ENCODE results near the gene GALM. TPM values are rescaled to one million over a fixed set of nuclear protein-coding genes. Genes with fewer than 3 reads are reported as not detected.
"Not testable (repeated sequence)": the region's sequence is repeated elsewhere in the genome, so short reads cannot be mapped to it uniquely, and the experiment has no call there.

GALM gene
- total RNA-seq, 5 donors from 2014 or later (not counting 1 experiment from before 2014, with no cell fraction given), result 14.3 to 29.4 (median 17.3) TPM

DNA sequence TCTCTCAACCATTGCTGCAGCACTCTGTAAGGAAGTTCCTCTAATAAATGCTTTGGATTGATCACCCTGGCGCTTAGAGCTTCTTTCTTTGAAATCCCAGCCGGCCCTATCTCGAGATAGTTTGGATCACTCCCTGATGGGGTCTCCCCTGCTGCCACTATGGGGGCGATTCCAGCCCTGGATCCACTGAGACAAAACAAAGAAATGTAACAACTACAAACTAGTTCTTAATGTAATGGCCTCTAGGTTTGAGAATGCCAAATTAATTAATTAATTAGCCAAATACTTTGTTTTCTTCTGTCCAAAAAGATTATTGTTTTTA, 70.0 kb downstream of the GALM start:
- Histone ChIP-seq H3K36me3 (ENCODE audit: control insufficient read depth in 2 of 2, extremely low read depth in 1 of 2, insufficient read depth in 1 of 2, low read length in 1 of 2) (peaks cover 8 to 45% of the 10 kb centered on the region in 2 donors), H3K4me3 (ENCODE audit: control insufficient read depth in 1 of 2, extremely low read depth in 1 of 2, low read length in 1 of 2) (no peak overlapping the region), H3K27me3 (replicated peaks in 1 of 2; ENCODE audit: control insufficient read depth in 2 of 2, extremely low read depth in 1 of 2, insufficient read depth in 2 of 2, low read length in 1 of 2) (no peaks in the 10 kb centered on the region), H3K4me1 (ENCODE audit: control insufficient read depth in 1 of 2, extremely low read depth in 1 of 2, insufficient read depth in 2 of 2, low read length in 2 of 2) (peaks cover 0 to 6% of the 10 kb centered on the region in 2 experiments), H3K27ac (ENCODE audit: low read length) (no peak overlapping the region), H3K9me3 (no peaks in the 10 kb centered on the region)
- CTCF ChIA-PET, result interaction anchor here (0.7 kb wide), 2 partner anchors 67 to 250 kb away, joined by 3 to 4 read pairs; no protein-coding TSS in a partner anchor
- Mint-ChIP-seq H3K4me3 (no peak overlapping the region), H3K27me3 (no peaks in the 10 kb centered on the region), H3K9me3 (no peaks in the 10 kb centered on the region), H3K4me1 (peaks cover 12 to 22% (median 19%) of the 10 kb centered on the region in 3 donors), H3K27ac (peak overlapping the region; percentile 36 to 52), H3K36me3 (peaks cover 45% of the 10 kb centered on the region)
- DNase-seq (no peak), ATAC-seq (replicated peaks in 1 of 4) (peak in 1 of 4 experiments; percentile 12)
- POLR2A ChIA-PET, result interaction anchor here in 1 of 2 donors (0.6 to 1.2 kb wide), 3 partner anchors 14 to 182 kb away, joined by 3 to 5 read pairs (median 4); no protein-coding TSS in a partner anchor
- 50% methylated on average over 2 of the region's 4 CpGs for WGBS (ENCODE audit: insufficient coverage)

DNA sequence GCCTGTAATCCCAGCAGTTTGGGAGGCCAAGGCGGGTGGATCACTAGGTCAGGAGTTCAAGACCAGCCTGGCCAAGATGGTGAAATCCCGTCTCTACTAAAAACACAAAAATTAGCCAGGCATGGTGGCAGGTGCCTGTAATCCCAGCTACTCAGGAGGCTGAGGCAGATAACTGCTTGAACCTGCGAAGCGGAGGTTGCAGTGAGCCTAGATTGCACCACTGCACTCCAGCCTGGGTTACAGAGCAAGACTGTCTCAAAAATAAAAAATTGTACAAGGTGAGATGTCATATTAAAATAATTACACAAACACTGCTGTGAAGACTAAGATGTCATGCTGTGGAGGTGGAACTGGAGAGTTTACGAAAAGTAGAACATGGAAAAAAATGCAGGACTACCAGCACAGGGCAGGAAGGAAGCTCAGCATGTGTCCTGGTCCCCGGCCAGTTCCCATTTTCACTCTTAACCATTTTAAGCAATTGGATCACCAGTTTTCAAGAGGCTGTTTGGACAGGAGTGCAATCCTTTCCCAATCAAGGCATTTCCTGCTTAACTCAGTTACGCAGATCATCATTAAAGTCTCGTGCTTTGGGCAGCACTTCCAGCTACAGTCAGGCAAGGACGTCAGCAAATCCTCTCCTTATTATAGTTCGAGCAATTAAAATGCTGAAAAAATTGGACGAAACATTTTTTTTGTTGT, 71.2 kb downstream of the GALM start:
- not testable (repeated sequence) for H3K4me3 ChIP-seq (ENCODE audit: control insufficient read depth in 1 of 2, extremely low read depth in 1 of 2, low read length in 1 of 2); H3K9me3 ChIP-seq; H3K9me3 Mint-ChIP-seq; H3K27ac ChIP-seq (ENCODE audit: low read length); DNase-seq; H3K4me1 ChIP-seq (ENCODE audit: control insufficient read depth in 1 of 2, extremely low read depth in 1 of 2, insufficient read depth in 2 of 2, low read length in 2 of 2); H3K27me3 Mint-ChIP-seq; ATAC-seq (replicated peaks in 1 of 4); H3K4me3 Mint-ChIP-seq; H3K27me3 ChIP-seq (replicated peaks in 1 of 2; ENCODE audit: control insufficient read depth in 2 of 2, extremely low read depth in 1 of 2, insufficient read depth in 2 of 2, low read length in 1 of 2)
- POLR2A ChIA-PET, result interaction anchor here (0.5 to 2.0 kb wide), 4 partner anchors 14 to 154 kb away, joined by 3 to 7 read pairs (median 4); partner anchors contain the start of gene SRSF7 (in 2 of the 2)
- H3K27ac Mint-ChIP-seq, result peak overlapping the region in 1 of 2 donors; percentile 43
- 94% methylated on average over 6 of the region's 11 CpGs for WGBS (ENCODE audit: insufficient coverage)
- peaks cover 18 to 28% (median 22%) of the 10 kb centered on the region in 3 donors for H3K4me1 Mint-ChIP-seq
- peaks cover 40% of the 10 kb centered on the region for H3K36me3 Mint-ChIP-seq
- peaks cover 8 to 40% of the 10 kb centered on the region in 2 donors for H3K36me3 ChIP-seq (ENCODE audit: control insufficient read depth in 2 of 2, extremely low read depth in 1 of 2, insufficient read depth in 1 of 2, low read length in 1 of 2)
- CTCF ChIA-PET, result interaction anchor here (0.8 to 1.5 kb wide), 5 partner anchors 55 to 156 kb away, joined by 3 to 6 read pairs (median 4); no protein-coding TSS in a partner anchor

DNA sequence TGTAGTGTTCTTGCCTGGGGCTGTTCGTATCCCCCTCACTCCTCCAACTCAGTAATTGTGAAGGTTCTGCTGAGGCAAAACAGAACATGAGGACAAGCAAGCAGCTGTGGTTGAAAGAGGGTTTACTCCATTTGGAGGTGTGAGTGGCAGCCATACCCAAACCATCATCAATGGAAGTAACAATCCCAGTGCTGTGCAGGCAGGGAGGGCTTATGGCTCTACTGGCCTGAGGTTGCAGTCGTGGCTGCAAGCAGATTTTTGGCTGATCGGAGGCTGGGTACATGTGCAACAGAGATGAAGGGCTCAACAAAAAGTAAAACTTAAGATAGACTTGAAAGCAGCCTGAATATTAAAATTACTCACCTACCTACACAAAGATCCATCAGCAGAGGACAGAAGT, 72.0 kb downstream of the GALM start:
- Histone ChIP-seq H3K9me3 (no peaks in the 10 kb centered on the region), H3K27me3 (replicated peaks in 1 of 2; ENCODE audit: control insufficient read depth in 2 of 2, extremely low read depth in 1 of 2, insufficient read depth in 2 of 2, low read length in 1 of 2) (no peaks in the 10 kb centered on the region), H3K36me3 (ENCODE audit: control insufficient read depth in 2 of 2, extremely low read depth in 1 of 2, insufficient read depth in 1 of 2, low read length in 1 of 2) (peaks cover 4 to 41% of the 10 kb centered on the region in 2 donors), H3K27ac (ENCODE audit: low read length) (no peak overlapping the region), H3K4me1 (ENCODE audit: control insufficient read depth in 1 of 2, extremely low read depth in 1 of 2, insufficient read depth in 2 of 2, low read length in 2 of 2) (peaks cover 0 to 9% of the 10 kb centered on the region in 2 experiments), H3K4me3 (ENCODE audit: control insufficient read depth in 1 of 2, extremely low read depth in 1 of 2, low read length in 1 of 2) (no peak overlapping the region)
- DNase-seq (no peak), ATAC-seq (replicated peaks in 1 of 4) (no peak)
- Mint-ChIP-seq H3K9me3 (no peaks in the 10 kb centered on the region), H3K36me3 (peaks cover 39% of the 10 kb centered on the region), H3K4me1 (peaks cover 22 to 31% (median 24%) of the 10 kb centered on the region in 3 donors), H3K27me3 (no peaks in the 10 kb centered on the region), H3K4me3 (no peak overlapping the region), H3K27ac (peak overlapping the region; percentile 25 to 57)
- ChIA-PET POLR2A (interaction anchor here (0.6 to 2.0 kb wide), 4 partner anchors 8 to 154 kb away, joined by 3 to 7 read pairs (median 3); partner anchors contain the start of gene SRSF7 (in 1 of the 2)), CTCF (interaction anchor here (0.6 to 2.0 kb wide), 6 partner anchors 56 to 158 kb away, joined by 3 to 8 read pairs (median 4); no protein-coding TSS in a partner anchor)
- no CpG with 5 or more reads among the region's 3 CpGs for WGBS (ENCODE audit: insufficient coverage)

DNA sequence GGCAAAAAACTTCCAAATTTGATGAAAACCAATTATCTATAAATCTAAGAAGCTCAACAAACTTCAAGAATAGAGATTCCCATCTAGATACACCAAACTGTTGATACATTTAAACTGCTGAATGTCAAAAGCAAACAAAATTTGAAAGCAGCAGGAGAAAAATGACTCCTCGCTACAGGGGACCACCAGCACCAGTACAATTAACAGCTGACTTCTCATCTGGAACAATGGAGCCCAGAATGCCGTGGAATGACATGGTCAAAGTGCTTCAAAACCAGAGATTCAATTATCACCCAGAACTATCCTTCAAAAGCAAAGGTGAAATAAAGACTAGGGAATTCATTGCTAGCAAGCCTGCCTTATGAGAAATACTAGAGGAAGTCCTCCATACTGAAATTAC, 73.6 kb downstream of the GALM start:
- Mint-ChIP-seq H3K9me3 (no peaks in the 10 kb centered on the region), H3K4me1 (peaks cover 31 to 43% (median 35%) of the 10 kb centered on the region in 3 donors), H3K27ac (no peak overlapping the region), H3K4me3 (no peak overlapping the region), H3K36me3 (peaks cover 39% of the 10 kb centered on the region), H3K27me3 (no peaks in the 10 kb centered on the region)
- Histone ChIP-seq H3K9me3 (no peaks in the 10 kb centered on the region), H3K27me3 (replicated peaks in 1 of 2; ENCODE audit: control insufficient read depth in 2 of 2, extremely low read depth in 1 of 2, insufficient read depth in 2 of 2, low read length in 1 of 2) (no peaks in the 10 kb centered on the region), H3K27ac (ENCODE audit: low read length) (no peak overlapping the region), H3K36me3 (ENCODE audit: control insufficient read depth in 2 of 2, extremely low read depth in 1 of 2, insufficient read depth in 1 of 2, low read length in 1 of 2) (peaks cover 0 to 43% of the 10 kb centered on the region in 2 donors), H3K4me1 (ENCODE audit: control insufficient read depth in 1 of 2, extremely low read depth in 1 of 2, insufficient read depth in 2 of 2, low read length in 2 of 2) (peaks cover 1 to 9% of the 10 kb centered on the region in 2 experiments), H3K4me3 (ENCODE audit: control insufficient read depth in 1 of 2, extremely low read depth in 1 of 2, low read length in 1 of 2) (no peak overlapping the region)
- no CpG with 5 or more reads among the region's 2 CpGs for WGBS (ENCODE audit: insufficient coverage)
- POLR2A ChIA-PET, result interaction anchor here (0.5 to 1.0 kb wide), 4 partner anchors 12 to 353 kb away, joined by 3 to 4 read pairs (median 4); partner anchors contain the start of gene SRSF7 (in 1 of the 2)
- DNase-seq (no peak), ATAC-seq (replicated peaks in 1 of 4) (no peak)
- CTCF ChIA-PET, result interaction anchor here (0.5 to 2.0 kb wide), 3 partner anchors 12 to 431 kb away, joined by 7 to 8 read pairs (median 8); partner anchors contain the start of gene SRSF7 (in 1 of the 2)

DNA sequence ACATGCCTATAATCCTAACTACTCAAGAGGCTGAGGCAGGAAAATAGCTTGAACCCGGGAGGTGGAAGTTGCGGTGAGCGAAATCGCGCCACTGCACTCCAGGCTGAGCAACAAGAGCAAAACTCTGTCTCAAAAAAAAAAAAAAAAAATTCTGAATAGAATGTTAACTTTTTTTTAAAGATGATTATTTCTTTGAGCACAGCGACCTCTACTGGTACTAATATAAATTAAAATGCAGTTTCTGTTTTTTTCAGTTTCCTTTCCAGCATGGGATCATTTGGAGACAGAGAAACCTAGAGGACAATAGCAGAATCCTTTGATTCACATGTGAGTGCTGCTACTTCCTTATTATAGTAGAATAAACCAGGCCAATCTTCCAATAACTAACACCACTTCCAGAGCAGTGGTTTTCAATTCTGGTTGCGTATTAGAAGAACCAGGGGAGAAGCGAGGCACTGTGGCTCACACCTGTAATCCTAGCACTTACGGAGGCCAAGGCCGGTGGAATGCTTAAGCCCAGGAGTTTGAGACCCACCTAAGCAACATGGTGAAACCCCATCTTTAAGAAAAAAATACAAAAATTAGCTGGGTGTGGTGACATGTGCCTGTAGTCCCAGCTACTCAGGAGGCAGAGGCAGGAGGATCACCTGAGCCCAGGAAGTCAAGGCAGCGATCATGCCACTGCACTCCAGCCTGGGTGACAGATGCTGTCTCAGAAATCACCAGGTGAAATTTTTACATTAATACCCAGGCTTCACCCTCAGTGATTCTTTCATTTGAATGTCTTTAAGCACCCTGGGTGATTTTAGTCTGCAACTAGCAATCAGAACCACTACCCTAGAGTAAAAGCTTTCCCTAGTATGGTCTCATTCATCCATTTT, 75.2 kb downstream of the GALM start:
- ChIA-PET POLR2A (interaction anchor here (0.5 to 1.7 kb wide), 10 partner anchors 9 to 185 kb away, joined by 3 to 22 read pairs (median 4); partner anchors contain the start of gene SRSF7 (in 2 of the 2)), CTCF (interaction anchor here (0.6 to 9.6 kb wide), 12 partner anchors 10 to 1774 kb away, joined by 3 to 97 read pairs (median 4); partner anchors contain the start of genes HNRNPLL (in 1 of the 2) and SRSF7 (in 1 of the 2))
- DNase-seq (peak in 13 of 35 experiments; percentile 9 to 75 (median 18)), ATAC-seq (replicated peaks in 1 of 4) (peak; percentile 15 to 41 (median 20))
- Mint-ChIP-seq H3K36me3 (peaks cover 41% of the 10 kb centered on the region), H3K27me3 (no peaks in the 10 kb centered on the region), H3K4me3 (no peak overlapping the region), H3K27ac (peak overlapping the region; percentile 34 to 56), H3K4me1 (peaks cover 46 to 56% (median 49%) of the 10 kb centered on the region in 3 donors), H3K9me3 (no peaks in the 10 kb centered on the region)
- no CpG with 5 or more reads among the region's 11 CpGs for WGBS (ENCODE audit: insufficient coverage)
- Histone ChIP-seq H3K9me3 (no peaks in the 10 kb centered on the region), H3K4me1 (ENCODE audit: control insufficient read depth in 1 of 2, extremely low read depth in 1 of 2, insufficient read depth in 2 of 2, low read length in 2 of 2) (peaks cover 6 to 15% of the 10 kb centered on the region in 2 experiments), H3K27ac (ENCODE audit: low read length) (no peak overlapping the region), H3K27me3 (replicated peaks in 1 of 2; ENCODE audit: control insufficient read depth in 2 of 2, extremely low read depth in 1 of 2, insufficient read depth in 2 of 2, low read length in 1 of 2) (no peaks in the 10 kb centered on the region), H3K36me3 (ENCODE audit: control insufficient read depth in 2 of 2, extremely low read depth in 1 of 2, insufficient read depth in 1 of 2, low read length in 1 of 2) (peaks cover 0 to 50% of the 10 kb centered on the region in 2 donors), H3K4me3 (ENCODE audit: control insufficient read depth in 1 of 2, extremely low read depth in 1 of 2, low read length in 1 of 2) (no peak overlapping the region)
